Ramos (cell line): ENCODE data around the gene ZNF367.

Experiments used
- in situ Hi-C: fragments of 300-500 bp; cut with MboI; formaldehyde crosslinking; loops from one replicate; pipeline ENCODE4 v1.14.3; 2022; ENCODE audit warnings: low sequenced_read_pairs; ENCODE audit not compliant: unreplicated experiment

ZNF367 gene

DNA sequence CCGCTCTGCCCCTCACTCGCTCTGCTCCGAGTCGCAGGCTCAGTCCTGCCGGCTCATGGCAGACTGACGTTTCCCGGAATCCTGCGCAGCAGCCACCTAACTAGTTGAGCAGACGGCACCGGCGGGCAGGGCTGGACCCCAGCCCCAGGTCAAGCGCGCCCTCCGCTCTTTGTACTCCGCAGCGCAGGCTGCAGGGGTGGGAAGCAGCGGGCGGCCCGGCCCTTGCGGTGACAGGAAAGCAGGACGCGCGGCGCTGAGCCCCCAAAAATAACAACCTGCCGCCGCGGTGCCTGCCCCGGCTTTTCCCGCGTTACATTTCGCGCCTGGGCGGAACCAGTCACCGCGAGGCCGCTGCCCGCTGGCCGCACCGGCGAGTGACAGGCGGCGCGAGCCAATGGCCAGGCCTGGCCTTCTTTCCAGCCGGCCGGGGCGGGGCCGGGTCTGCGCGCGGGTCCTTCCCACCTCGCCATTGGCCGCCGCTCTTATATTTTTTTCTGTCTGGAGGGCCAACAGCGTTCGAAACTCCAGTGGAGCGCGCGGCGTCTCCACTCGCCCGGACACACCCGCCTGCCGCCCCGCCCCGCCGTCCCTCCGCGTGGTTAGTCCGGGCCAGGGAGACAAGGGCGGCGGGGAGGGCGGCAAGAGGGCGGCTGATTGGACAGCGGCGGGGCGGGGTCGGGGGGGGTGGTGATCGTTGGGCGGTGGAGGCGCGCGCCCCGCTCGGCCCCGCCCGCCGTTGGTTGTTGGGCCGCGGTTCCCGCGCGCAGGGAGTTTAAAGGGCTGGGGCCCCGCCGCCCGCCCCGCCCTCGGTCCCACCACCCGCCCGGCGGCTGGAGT lies at the start of gene ZNF367:
Gene ZNF367 (minus strand): TSS at position 288 of the 837 bp plus-strand sequence. CDS start 338 bp downstream, outside the sequence.
- in situ Hi-C loops: no loop called here

DNA sequence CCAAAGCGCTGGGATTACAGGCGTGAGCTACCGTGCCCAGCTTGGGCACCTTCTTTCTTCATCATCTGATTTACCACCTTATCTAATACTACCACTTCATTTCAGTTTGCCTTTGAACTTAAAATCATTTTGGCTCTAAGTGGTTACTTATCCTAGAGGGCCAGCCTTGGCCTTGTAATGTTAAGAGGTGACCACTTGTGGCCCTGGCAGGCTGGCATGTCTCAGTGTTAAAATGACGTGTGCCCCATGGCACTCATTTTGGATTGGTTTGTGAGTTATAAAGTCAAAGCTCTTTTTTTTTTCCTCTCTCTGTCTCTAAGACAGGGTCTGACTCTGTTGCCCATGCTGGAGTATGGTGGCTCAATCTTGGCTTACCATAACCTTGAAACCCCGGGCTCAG lies 49.6 kb upstream of the ZNF367 start:
- in situ Hi-C loops: no loop called here

DNA sequence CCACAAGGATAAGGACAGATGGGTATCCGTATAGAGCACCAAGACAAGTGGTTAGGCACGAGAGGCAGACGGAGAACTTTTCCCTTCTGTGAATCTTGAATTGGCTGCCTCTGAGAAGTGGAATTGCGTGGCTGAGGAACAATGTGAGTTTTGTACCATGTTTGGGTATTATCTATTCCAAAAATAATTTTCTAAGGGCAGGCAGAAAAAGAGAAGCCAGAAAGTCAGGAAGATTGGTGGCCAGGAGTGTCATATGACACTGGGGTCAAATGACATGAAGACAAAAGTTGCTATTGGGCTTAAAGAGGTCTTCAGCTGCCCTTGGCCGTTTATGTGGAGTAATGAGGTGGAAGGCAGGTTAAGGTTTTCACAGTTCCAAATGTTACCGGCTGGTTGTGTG lies 46.3 kb upstream of the ZNF367 start:
- in situ Hi-C loops: no loop called here

- in situ Hi-C loops: no loop called here
These were observed 44.4 kb upstream of the ZNF367 start for GRCh38 chr9:96462541-96462940.

- in situ Hi-C loops: no loop called here
These were observed 43.2 kb upstream of the ZNF367 start for GRCh38 chr9:96461336-96461735.

- in situ Hi-C loops: no loop called here
These were observed 42.7 kb upstream of the ZNF367 start for GRCh38 chr9:96460882-96461281.

DNA sequence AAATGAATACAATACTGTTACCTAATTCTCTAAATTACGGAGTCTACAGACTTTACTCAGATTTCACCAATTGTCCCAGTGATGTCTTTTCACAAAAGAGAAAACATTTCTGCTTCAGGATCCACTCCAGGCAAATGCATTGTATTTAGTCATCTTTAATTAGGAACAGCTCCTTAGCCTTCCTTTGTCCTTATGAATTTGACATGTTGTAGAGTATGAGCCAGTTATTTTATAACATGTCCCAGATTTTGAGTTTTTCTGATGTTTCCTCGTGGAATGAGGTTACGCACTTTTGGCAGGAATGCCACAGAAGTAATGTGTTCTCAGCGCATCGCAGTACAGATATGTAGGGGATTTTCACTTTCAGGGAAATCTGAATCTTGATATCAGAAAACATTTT lies 42.3 kb upstream of the ZNF367 start:
- in situ Hi-C loops: no loop called here

DNA sequence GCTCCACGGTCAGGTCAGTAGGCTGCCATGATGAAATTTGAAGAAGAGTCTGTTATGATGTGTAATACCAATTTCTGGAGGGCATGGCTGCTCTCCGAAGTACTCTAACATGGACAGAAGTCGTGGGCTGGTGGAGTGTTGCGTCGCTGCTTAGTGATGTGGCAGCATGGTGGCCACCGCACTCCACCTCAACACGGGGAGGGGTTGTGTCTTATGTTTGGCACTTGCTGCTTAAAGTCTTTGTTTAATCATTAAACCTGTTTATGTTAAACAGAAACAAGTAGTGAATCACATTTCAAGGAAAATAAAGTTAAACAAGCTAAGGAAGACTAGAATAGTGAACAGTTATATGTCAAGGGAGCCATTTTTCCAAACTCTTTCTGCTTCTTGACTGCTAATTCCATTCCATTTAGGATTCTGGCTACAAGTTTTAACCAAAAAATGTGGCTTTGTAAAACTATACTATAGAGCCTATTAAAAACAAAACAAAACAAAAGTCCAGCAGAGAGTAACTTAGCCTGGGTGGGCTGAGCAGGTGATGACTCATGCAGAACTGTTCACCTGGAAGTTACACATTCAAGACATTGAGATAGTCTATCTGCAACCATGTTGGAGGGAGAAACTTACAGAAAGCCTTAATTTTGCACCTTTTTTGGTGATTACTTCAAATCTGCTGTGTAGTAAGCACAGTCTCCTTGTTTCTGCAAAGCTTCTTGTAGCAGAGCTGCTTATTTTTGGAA lies 41.3 kb upstream of the ZNF367 start:
- in situ Hi-C loops: no loop called here

GRCh38 chr9:96458226-96458625 lies 40.1 kb upstream of the ZNF367 start:
- in situ Hi-C loops: no loop called here

- in situ Hi-C loops: no loop called here
These were observed 39.1 kb upstream of the ZNF367 start for GRCh38 chr9:96457266-96457665.

GRCh38 chr9:96453625-96454024 lies 35.5 kb upstream of the ZNF367 start:
- in situ Hi-C loops: no loop called here

DNA sequence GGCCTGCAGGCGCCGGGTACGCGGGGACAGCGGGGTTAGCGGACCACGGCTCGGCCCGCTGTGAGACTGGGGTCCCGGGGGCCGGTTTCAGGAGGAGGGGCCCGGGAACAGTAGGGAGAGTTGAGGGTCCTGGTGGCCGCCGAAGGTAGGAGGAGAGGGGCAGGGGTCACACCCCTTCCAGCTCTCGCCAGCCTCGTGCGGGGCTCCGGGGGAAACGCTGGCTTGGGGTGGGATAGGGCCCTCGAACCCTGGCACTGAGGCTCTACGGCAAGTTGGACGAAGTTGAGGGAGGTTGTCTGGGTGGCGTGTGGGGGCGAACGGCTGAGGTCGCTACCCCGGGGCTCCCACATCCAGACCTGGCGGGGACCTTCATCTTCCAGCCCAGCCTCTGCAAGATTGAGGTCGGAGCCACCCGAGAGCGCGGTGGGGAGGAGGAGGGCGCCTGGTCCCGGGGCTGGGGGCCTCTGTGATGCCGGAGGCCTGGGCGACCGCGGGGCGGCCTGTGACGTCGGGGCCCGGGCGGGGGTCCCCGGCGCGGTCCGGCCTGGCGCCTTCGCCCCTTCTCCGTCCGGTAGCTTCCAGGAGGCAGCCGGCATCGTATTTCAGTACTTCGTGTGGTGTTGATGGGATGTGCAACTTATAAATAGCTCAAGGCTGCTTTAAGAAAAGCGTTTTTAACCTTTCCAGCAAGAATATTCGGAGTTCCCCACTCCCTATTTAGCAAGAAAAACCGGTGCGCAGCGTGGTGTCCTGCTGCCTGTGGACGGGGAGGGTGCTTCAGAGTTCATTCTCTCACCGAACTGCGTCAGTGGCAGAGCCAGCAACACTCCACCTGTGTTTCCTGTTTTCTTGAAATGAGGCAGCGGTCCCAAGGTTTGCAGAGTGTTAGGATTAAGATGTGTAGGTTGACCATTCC lies 32.7 kb upstream of the ZNF367 start:
- in situ Hi-C loops: no loop called here

DNA sequence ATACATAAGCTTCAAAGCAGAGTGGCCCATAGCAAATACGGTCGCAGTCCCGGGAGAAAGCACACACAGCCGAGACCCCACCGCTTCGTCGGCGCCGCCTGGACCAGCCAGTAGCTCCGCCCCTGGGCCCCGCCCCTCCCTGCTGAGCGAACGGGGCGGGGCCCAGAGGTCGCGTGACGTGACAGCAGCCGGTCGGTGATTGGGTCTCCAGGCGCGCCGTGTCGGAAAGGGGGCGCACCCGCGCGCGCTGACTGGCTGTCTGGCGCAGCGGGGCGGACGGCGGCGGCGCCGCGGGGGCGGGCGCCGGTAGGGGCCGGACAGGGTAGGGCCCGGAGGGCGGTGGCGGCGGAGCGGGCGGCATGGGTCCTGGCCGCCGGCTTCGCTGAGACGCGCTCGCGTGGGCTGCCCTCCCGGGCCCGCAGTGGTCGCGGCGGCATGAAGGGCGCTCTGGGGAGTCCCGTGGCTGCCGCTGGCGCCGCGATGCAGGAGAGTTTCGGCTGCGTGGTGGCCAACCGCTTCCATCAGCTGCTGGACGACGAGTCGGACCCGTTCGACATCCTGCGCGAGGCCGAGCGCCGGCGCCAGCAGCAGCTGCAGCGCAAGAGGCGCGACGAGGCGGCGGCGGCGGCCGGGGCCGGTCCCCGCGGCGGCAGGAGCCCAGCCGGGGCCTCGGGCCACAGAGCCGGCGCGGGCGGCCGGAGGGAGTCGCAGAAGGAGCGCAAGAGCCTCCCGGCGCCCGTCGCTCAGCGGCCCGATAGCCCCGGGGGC lies 31.9 kb upstream of the ZNF367 start, which contains the start of gene HABP4:
Gene HABP4 (plus strand): TSS at position 325 of the 768 bp plus-strand sequence. CDS start 111 bp downstream, at position 436.
- in situ Hi-C loops: no loop called here

DNA sequence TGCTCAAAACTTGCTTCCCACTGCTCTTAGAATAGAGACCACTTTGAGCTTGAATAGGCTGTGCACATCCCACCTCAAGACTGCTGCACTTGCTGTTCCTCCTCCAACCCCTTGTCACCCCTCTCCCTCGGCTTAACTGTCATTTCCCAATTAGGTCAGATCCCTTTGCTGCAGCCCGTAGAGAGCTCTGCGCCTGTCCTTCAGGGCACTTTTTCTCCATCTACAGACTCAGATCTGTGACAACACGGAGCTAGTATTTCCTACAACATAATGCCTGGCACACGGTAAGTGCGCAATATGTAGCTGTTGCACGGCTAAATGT lies 31.3 kb upstream of the ZNF367 start:
- in situ Hi-C loops: no loop called here

- in situ Hi-C loops: no loop called here
These were observed 30.5 kb upstream of the ZNF367 start for GRCh38 chr9:96448546-96449170.

GRCh38 chr9:96447406-96447805 lies 29.2 kb upstream of the ZNF367 start:
- in situ Hi-C loops: no loop called here

DNA sequence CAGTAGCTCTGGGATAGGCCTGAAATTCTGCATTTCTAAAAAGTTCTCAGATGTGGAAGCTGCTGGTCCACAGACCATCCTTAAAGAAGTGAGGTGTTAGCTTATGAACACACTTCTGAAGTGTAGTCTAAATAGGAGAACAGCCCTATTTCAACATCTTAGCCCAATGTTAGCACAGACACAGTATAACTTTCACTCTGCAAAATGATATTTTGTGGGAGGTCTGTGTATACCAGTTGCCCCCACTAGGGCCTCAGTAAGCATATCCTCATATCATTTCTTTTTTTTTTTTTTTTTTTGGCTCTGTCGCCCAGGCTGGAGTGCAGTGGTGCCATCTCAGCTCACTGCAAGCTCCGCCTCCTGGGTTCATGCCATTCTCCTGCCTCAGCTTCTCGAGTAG lies 24.3 kb upstream of the ZNF367 start:
- in situ Hi-C loops: no loop called here

- in situ Hi-C loops: no loop called here
These were observed 23.8 kb upstream of the ZNF367 start for GRCh38 chr9:96441798-96442445.

DNA sequence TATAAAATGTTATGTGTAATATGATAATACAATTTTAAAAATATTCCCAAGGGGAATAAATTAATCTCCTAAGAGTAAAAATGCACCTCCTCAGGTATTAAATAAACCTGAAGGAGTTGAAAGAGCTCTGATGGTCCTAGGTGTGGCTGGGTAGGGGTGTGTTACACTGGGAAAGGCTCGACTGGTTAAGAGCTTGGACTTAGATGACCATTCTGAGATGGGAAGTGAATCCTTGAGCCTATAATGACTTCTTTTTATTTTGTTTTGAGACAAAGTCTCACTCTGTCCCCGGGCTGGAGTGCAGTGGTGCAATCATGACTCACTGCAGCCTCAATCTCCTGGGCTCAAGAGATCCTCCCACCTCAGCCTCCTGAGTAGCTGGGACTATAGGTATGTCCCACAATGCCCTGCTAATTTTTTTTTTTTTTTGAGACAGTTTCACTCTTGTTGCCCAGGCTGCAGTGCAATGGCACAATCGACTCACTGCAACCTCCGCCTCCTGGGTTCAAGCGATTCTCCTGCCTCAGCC lies 22.6 kb upstream of the ZNF367 start:
- in situ Hi-C loops: no loop called here
